Thoracic aorta (tissue), 2 donors: ENCODE data around the gene NMD3. TPM values are rescaled to one million over a fixed set of nuclear protein-coding genes. Genes with fewer than 3 reads are reported as not detected.

Experiments
- ATAC-seq: fragments of 150-250 bp; one replicate; pipeline ENCODE4 v1.8.0; 2017; ENCODE audit warnings: low read depth; ENCODE audit not compliant: insufficient number of reproducible peaks, low FRiP score
- DNase-seq: peaks from one replicate; pipeline ENCODE4 v3.0.0-alpha.2; 2020; ENCODE audit warnings: low spot score
- H3K27ac ChIP-seq, 2 donors: fragments of 200-600 bp; sonication (generic); 1 replicate in 1 of 2; 2 replicates in 1 of 2; pipeline ENCODE4 v1.5.1; 2016; ENCODE audit warnings: mild to moderate bottlenecking in 2 of 2, moderate library complexity in 2 of 2
- H3K27me3 ChIP-seq: fragments of 200-600 bp; sonication (generic); replicated peaks from 2 replicates; pipeline ENCODE4 v1.6.0; 2016; ENCODE audit warnings: mild to moderate bottlenecking; ENCODE audit not compliant: insufficient read depth
- H3K36me3 ChIP-seq: fragments of 200-600 bp; sonication (generic); one replicate; pipeline ENCODE4 v1.5.1; 2016
- H3K4me1 ChIP-seq, 2 donors: fragments of 200-600 bp; sonication (generic); 1 replicate in 1 of 2; 2 replicates in 1 of 2; pipeline versions ENCODE4 v1.5.1 to v1.6.0; 2016; ENCODE audit warnings: low read depth in 2 of 2, mild to moderate bottlenecking in 1 of 2; ENCODE audit not compliant: control insufficient read depth in 1 of 2
- H3K4me3 ChIP-seq: fragments of 200-600 bp; sonication (generic); 2 replicates; pipeline ENCODE4 v1.5.1; 2016; ENCODE audit warnings: mild to moderate bottlenecking
- H3K9me3 ChIP-seq: fragments of 200-600 bp; sonication (generic); 2 replicates; pipeline ENCODE4 v1.5.1; 2016
- CTCF ChIP-seq: fragments of 200-600 bp; sonication (generic); IDR thresholded peaks from one replicate; pipeline ENCODE4 v1.5.1; 2019; ENCODE audit warnings: antibody characterized with exemption
- total RNA-seq, 2 donors: library from RNA; depleted of rRNA; stranded (reverse); fragments of >200 nt; gene quantifications; one replicate each; pipeline versions ENCODE4 v1.1.0 to v1.2.3, GENCODE V29; 2016

The NMD3 gene
- total RNA-seq, 2 donors from 2014 or later: 41.2 to 48.8 TPM

- ATAC-seq (no peak), DNase-seq (no peak)
- H3K4me3 ChIP-seq: no peak overlapping the region
- no peaks in the 10 kb centered on the region for H3K36me3 ChIP-seq
- H3K27me3 ChIP-seq: no peaks in the 10 kb centered on the region
- no peaks in the 10 kb centered on the region for H3K9me3 ChIP-seq
- no peaks in the 10 kb centered on the region for H3K4me1 ChIP-seq
- H3K27ac ChIP-seq: no peak overlapping the region
- TF ChIP-seq CTCF: no peak
Observed at GRCh38 chr3:161231861-161232260, 10.8 kb downstream of the NMD3 start.

GRCh38 chr3:161233557-161233956, 12.4 kb downstream of the NMD3 start:
- no peak overlapping the region for H3K4me3 ChIP-seq
- ATAC-seq (no peak), DNase-seq (no peak)
- no peaks in the 10 kb centered on the region for H3K4me1 ChIP-seq
- H3K27me3 ChIP-seq: no peaks in the 10 kb centered on the region
- H3K27ac ChIP-seq: no peak overlapping the region
- no peak for TF ChIP-seq CTCF
- no peaks in the 10 kb centered on the region for H3K9me3 ChIP-seq
- peaks cover 5% of the 10 kb centered on the region for H3K36me3 ChIP-seq

- no peaks in the 10 kb centered on the region for H3K27me3 ChIP-seq
- no peak for DNase-seq
- peaks cover 12% of the 10 kb centered on the region for H3K36me3 ChIP-seq
Observed at GRCh38 chr3:161236240-161236639, 15.1 kb downstream of the NMD3 start.

GRCh38 chr3:161239700-161240099, 18.6 kb downstream of the NMD3 start:
- ATAC-seq: no peak
- no peak overlapping the region for H3K4me3 ChIP-seq
- H3K9me3 ChIP-seq: no peaks in the 10 kb centered on the region
- no peaks in the 10 kb centered on the region for H3K27me3 ChIP-seq
- peaks cover 0 to 4% of the 10 kb centered on the region in 2 donors for H3K4me1 ChIP-seq
- H3K27ac ChIP-seq: no peak overlapping the region
- DNase-seq: no peak
- no peak for TF ChIP-seq CTCF
- peaks cover 18% of the 10 kb centered on the region for H3K36me3 ChIP-seq

More at GRCh38 chr3:161236240-161236639, 15.1 kb downstream of the NMD3 start:
- TF ChIP-seq CTCF: no peak
- H3K9me3 ChIP-seq: no peaks in the 10 kb centered on the region
- no peak overlapping the region for H3K27ac ChIP-seq
- H3K4me3 ChIP-seq: no peak overlapping the region
- no peak for ATAC-seq
- H3K4me1 ChIP-seq: no peaks in the 10 kb centered on the region

GRCh38 chr3:161244538-161244937, 23.4 kb downstream of the NMD3 start:
- peaks cover 0 to 4% of the 10 kb centered on the region in 2 donors for H3K4me1 ChIP-seq
- no peaks in the 10 kb centered on the region for H3K9me3 ChIP-seq
- no peaks in the 10 kb centered on the region for H3K27me3 ChIP-seq
- no peak overlapping the region for H3K27ac ChIP-seq
- peaks cover 22% of the 10 kb centered on the region for H3K36me3 ChIP-seq
- TF ChIP-seq CTCF: no peak
- DNase-seq (no peak), ATAC-seq (no peak)
- no peak overlapping the region for H3K4me3 ChIP-seq
